ENCODE measurements around the gene SND1.

The SND1 gene

GRCh38 chr7:128020159-128020558, 368.2 kb downstream of the SND1 start:
- no peak overlapping the region for H3K9ac ChIP-seq (ENCODE audit: low read length in 5 of 5)
- peaks cover 0 to 24% (median 4%) of the 10 kb centered on the region in 5 donors for H3K36me3 ChIP-seq (ENCODE audit: control insufficient read depth in 5 of 5, insufficient read depth in 5 of 5, low read length in 5 of 5)
- no peaks in the 10 kb centered on the region for H3K9me3 ChIP-seq (ENCODE audit: control insufficient read depth in 5 of 5, low read length in 5 of 5)
- H3K4me3 ChIP-seq (ENCODE audit: low read depth in 1 of 5, low read length in 5 of 5): no peak overlapping the region
- no peak overlapping the region for H3K27ac ChIP-seq (ENCODE audit: low read depth, low read length)
- H3K27me3 ChIP-seq (ENCODE audit: control insufficient read depth in 5 of 5, insufficient read depth in 4 of 5, low read length in 5 of 5): no peaks in the 10 kb centered on the region
- peaks cover 0 to 32% (median 16%) of the 10 kb centered on the region in 5 donors for H3K4me1 ChIP-seq (ENCODE audit: control insufficient read depth in 5 of 5, insufficient read depth in 5 of 5, low read length in 5 of 5)

- no peaks in the 10 kb centered on the region for H3K27me3 ChIP-seq (ENCODE audit: control insufficient read depth in 5 of 5, insufficient read depth in 4 of 5, low read length in 5 of 5)
- no peaks in the 10 kb centered on the region for H3K9me3 ChIP-seq (ENCODE audit: control insufficient read depth in 5 of 5, low read length in 5 of 5)
- no peak overlapping the region for H3K4me3 ChIP-seq (ENCODE audit: low read depth in 1 of 5, low read length in 5 of 5)
- no peak overlapping the region for H3K9ac ChIP-seq (ENCODE audit: low read length in 5 of 5)
- peaks cover 0 to 24% (median 4%) of the 10 kb centered on the region in 5 donors for H3K36me3 ChIP-seq (ENCODE audit: control insufficient read depth in 5 of 5, insufficient read depth in 5 of 5, low read length in 5 of 5)
- no peak overlapping the region for H3K27ac ChIP-seq (ENCODE audit: low read depth, low read length)
- H3K4me1 ChIP-seq (ENCODE audit: control insufficient read depth in 5 of 5, insufficient read depth in 5 of 5, low read length in 5 of 5): peaks cover 2 to 43% (median 26%) of the 10 kb centered on the region in 5 donors
Observed at GRCh38 chr7:128021366-128021765, 369.4 kb downstream of the SND1 start.

- no peak overlapping the region for H3K27ac ChIP-seq (ENCODE audit: low read depth, low read length)
Observed at GRCh38 chr7:128022631-128023532, 370.9 kb downstream of the SND1 start.

GRCh38 chr7:128024151-128024550, 372.2 kb downstream of the SND1 start:
- H3K36me3 ChIP-seq (ENCODE audit: control insufficient read depth in 5 of 5, insufficient read depth in 5 of 5, low read length in 5 of 5): peaks cover 0 to 15% (median 7%) of the 10 kb centered on the region in 5 donors
- no peak overlapping the region for H3K27ac ChIP-seq (ENCODE audit: low read depth, low read length)
- no peak overlapping the region for H3K9ac ChIP-seq (ENCODE audit: low read length in 5 of 5)
- no peaks in the 10 kb centered on the region for H3K27me3 ChIP-seq (ENCODE audit: control insufficient read depth in 5 of 5, insufficient read depth in 4 of 5, low read length in 5 of 5)
- H3K4me3 ChIP-seq (ENCODE audit: low read depth in 1 of 5, low read length in 5 of 5): no peak overlapping the region
- peaks cover 2 to 49% (median 35%) of the 10 kb centered on the region in 5 donors for H3K4me1 ChIP-seq (ENCODE audit: control insufficient read depth in 5 of 5, insufficient read depth in 5 of 5, low read length in 5 of 5)
- no peaks in the 10 kb centered on the region for H3K9me3 ChIP-seq (ENCODE audit: control insufficient read depth in 5 of 5, low read length in 5 of 5)

More at GRCh38 chr7:128022631-128023532, 370.9 kb downstream of the SND1 start:
- Histone ChIP-seq H3K36me3 (ENCODE audit: control insufficient read depth in 5 of 5, insufficient read depth in 5 of 5, low read length in 5 of 5) (peaks cover 0 to 14% (median 4%) of the 10 kb centered on the region in 5 donors), H3K9ac (ENCODE audit: low read length in 5 of 5) (no peak overlapping the region), H3K27me3 (ENCODE audit: control insufficient read depth in 5 of 5, insufficient read depth in 4 of 5, low read length in 5 of 5) (no peaks in the 10 kb centered on the region), H3K4me3 (ENCODE audit: low read depth in 1 of 5, low read length in 5 of 5) (no peak overlapping the region), H3K4me1 (ENCODE audit: control insufficient read depth in 5 of 5, insufficient read depth in 5 of 5, low read length in 5 of 5) (peaks cover 2 to 48% (median 34%) of the 10 kb centered on the region in 5 donors), H3K9me3 (ENCODE audit: control insufficient read depth in 5 of 5, low read length in 5 of 5) (no peaks in the 10 kb centered on the region)

- H3K4me3 ChIP-seq (ENCODE audit: low read depth in 1 of 5, low read length in 5 of 5): no peak overlapping the region
- H3K36me3 ChIP-seq (ENCODE audit: control insufficient read depth in 5 of 5, insufficient read depth in 5 of 5, low read length in 5 of 5): peaks cover 0 to 17% (median 10%) of the 10 kb centered on the region in 5 donors
Observed at GRCh38 chr7:128025380-128025779, 373.4 kb downstream of the SND1 start.

GRCh38 chr7:128025819-128026218, 373.8 kb downstream of the SND1 start:
- Histone ChIP-seq H3K27me3 (ENCODE audit: control insufficient read depth in 5 of 5, insufficient read depth in 4 of 5, low read length in 5 of 5) (no peaks in the 10 kb centered on the region), H3K9ac (ENCODE audit: low read length in 5 of 5) (no peak overlapping the region), H3K4me1 (ENCODE audit: control insufficient read depth in 5 of 5, insufficient read depth in 5 of 5, low read length in 5 of 5) (peaks cover 2 to 64% (median 39%) of the 10 kb centered on the region in 5 donors), H3K9me3 (ENCODE audit: control insufficient read depth in 5 of 5, low read length in 5 of 5) (no peaks in the 10 kb centered on the region), H3K36me3 (ENCODE audit: control insufficient read depth in 5 of 5, insufficient read depth in 5 of 5, low read length in 5 of 5) (peaks cover 0 to 13% (median 10%) of the 10 kb centered on the region in 5 donors), H3K27ac (ENCODE audit: low read depth, low read length) (no peak overlapping the region), H3K4me3 (ENCODE audit: low read depth in 1 of 5, low read length in 5 of 5) (no peak overlapping the region)

More at GRCh38 chr7:128025380-128025779, 373.4 kb downstream of the SND1 start:
- Histone ChIP-seq H3K9me3 (ENCODE audit: control insufficient read depth in 5 of 5, low read length in 5 of 5) (no peaks in the 10 kb centered on the region), H3K9ac (ENCODE audit: low read length in 5 of 5) (no peak overlapping the region), H3K4me1 (ENCODE audit: control insufficient read depth in 5 of 5, insufficient read depth in 5 of 5, low read length in 5 of 5) (peaks cover 2 to 59% (median 35%) of the 10 kb centered on the region in 5 donors), H3K27me3 (ENCODE audit: control insufficient read depth in 5 of 5, insufficient read depth in 4 of 5, low read length in 5 of 5) (no peaks in the 10 kb centered on the region), H3K27ac (ENCODE audit: low read depth, low read length) (no peak overlapping the region)

- no peak overlapping the region for H3K27ac ChIP-seq (ENCODE audit: low read depth, low read length)
- H3K9me3 ChIP-seq (ENCODE audit: control insufficient read depth in 5 of 5, low read length in 5 of 5): no peaks in the 10 kb centered on the region
- no peaks in the 10 kb centered on the region for H3K27me3 ChIP-seq (ENCODE audit: control insufficient read depth in 5 of 5, insufficient read depth in 4 of 5, low read length in 5 of 5)
- H3K4me1 ChIP-seq (ENCODE audit: control insufficient read depth in 5 of 5, insufficient read depth in 5 of 5, low read length in 5 of 5): peaks cover 2 to 64% (median 39%) of the 10 kb centered on the region in 5 donors
- H3K4me3 ChIP-seq (ENCODE audit: low read depth in 1 of 5, low read length in 5 of 5): no peak overlapping the region
- H3K36me3 ChIP-seq (ENCODE audit: control insufficient read depth in 5 of 5, insufficient read depth in 5 of 5, low read length in 5 of 5): peaks cover 0 to 8% (median 6%) of the 10 kb centered on the region in 5 donors
- no peak overlapping the region for H3K9ac ChIP-seq (ENCODE audit: low read length in 5 of 5)
Observed at GRCh38 chr7:128026551-128026950, 374.6 kb downstream of the SND1 start.

- Histone ChIP-seq H3K4me3 (ENCODE audit: low read depth in 1 of 5, low read length in 5 of 5) (no peak overlapping the region), H3K4me1 (ENCODE audit: control insufficient read depth in 5 of 5, insufficient read depth in 5 of 5, low read length in 5 of 5) (peaks cover 2 to 65% (median 42%) of the 10 kb centered on the region in 5 donors), H3K9ac (ENCODE audit: low read length in 5 of 5) (no peak overlapping the region), H3K9me3 (ENCODE audit: control insufficient read depth in 5 of 5, low read length in 5 of 5) (no peaks in the 10 kb centered on the region), H3K27ac (ENCODE audit: low read depth, low read length) (no peak overlapping the region), H3K27me3 (ENCODE audit: control insufficient read depth in 5 of 5, insufficient read depth in 4 of 5, low read length in 5 of 5) (no peaks in the 10 kb centered on the region), H3K36me3 (ENCODE audit: control insufficient read depth in 5 of 5, insufficient read depth in 5 of 5, low read length in 5 of 5) (peaks cover 0 to 8% (median 6%) of the 10 kb centered on the region in 5 donors)
Observed at GRCh38 chr7:128027485-128027980, 375.5 kb downstream of the SND1 start.

- H3K4me3 ChIP-seq (ENCODE audit: low read depth in 1 of 5, low read length in 5 of 5): no peak overlapping the region
- H3K36me3 ChIP-seq (ENCODE audit: control insufficient read depth in 5 of 5, insufficient read depth in 5 of 5, low read length in 5 of 5): peaks cover 0 to 8% (median 6%) of the 10 kb centered on the region in 5 donors
- H3K27ac ChIP-seq (ENCODE audit: low read depth, low read length): no peak overlapping the region
- H3K27me3 ChIP-seq (ENCODE audit: control insufficient read depth in 5 of 5, insufficient read depth in 4 of 5, low read length in 5 of 5): no peaks in the 10 kb centered on the region
- H3K4me1 ChIP-seq (ENCODE audit: control insufficient read depth in 5 of 5, insufficient read depth in 5 of 5, low read length in 5 of 5): peaks cover 4 to 58% (median 39%) of the 10 kb centered on the region in 5 donors
- no peaks in the 10 kb centered on the region for H3K9me3 ChIP-seq (ENCODE audit: control insufficient read depth in 5 of 5, low read length in 5 of 5)
- H3K9ac ChIP-seq (ENCODE audit: low read length in 5 of 5): no peak overlapping the region
Observed at GRCh38 chr7:128029405-128029995, 377.5 kb downstream of the SND1 start.

- H3K4me1 ChIP-seq (ENCODE audit: control insufficient read depth in 5 of 5, insufficient read depth in 5 of 5, low read length in 5 of 5): peaks cover 4 to 54% (median 32%) of the 10 kb centered on the region in 5 donors
- H3K4me3 ChIP-seq (ENCODE audit: low read depth in 1 of 5, low read length in 5 of 5): peak overlapping the region in 4 of 5 donors; percentile 42 to 74 (median 66)
- no peak overlapping the region for H3K27ac ChIP-seq (ENCODE audit: low read depth, low read length)
- H3K27me3 ChIP-seq (ENCODE audit: control insufficient read depth in 5 of 5, insufficient read depth in 4 of 5, low read length in 5 of 5): no peaks in the 10 kb centered on the region
- no peaks in the 10 kb centered on the region for H3K9me3 ChIP-seq (ENCODE audit: control insufficient read depth in 5 of 5, low read length in 5 of 5)
- no peak overlapping the region for H3K9ac ChIP-seq (ENCODE audit: low read length in 5 of 5)
- H3K36me3 ChIP-seq (ENCODE audit: control insufficient read depth in 5 of 5, insufficient read depth in 5 of 5, low read length in 5 of 5): peaks cover 0 to 8% (median 6%) of the 10 kb centered on the region in 5 donors
Observed at GRCh38 chr7:128030263-128030653, 378.3 kb downstream of the SND1 start.
